NK-92 treated with Interleukin-12 subunit alpha and Interleukin-12 subunit beta, amount 100 ng/mL, for 24 hours (cell line): Measurements from ENCODE around the gene PROKR2.

Experiments
- DNase-seq: peaks from one replicate; lab custom pipeline; 2025; lab: John Stamatoyannopoulos, UW

Gene PROKR2

DNA sequence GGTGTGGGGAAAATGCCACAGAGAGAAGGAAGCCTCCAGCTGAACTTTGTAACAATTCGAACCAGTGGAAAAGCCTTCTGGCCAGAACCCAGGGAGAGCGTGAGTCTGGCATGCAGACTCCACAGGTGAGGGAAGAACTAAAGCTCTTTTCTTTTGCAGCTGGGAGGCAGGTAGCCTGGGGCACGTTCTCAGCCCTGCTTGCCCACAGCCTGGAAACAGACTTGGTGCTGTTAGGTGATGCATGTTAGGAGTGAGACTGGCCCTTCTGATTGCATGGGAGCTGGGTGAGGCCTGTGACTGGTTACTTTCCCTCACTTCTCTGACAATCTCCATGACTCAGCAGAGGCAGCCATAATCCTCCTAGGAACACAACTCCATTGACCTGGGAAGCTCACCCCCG lies 34.2 kb downstream of the PROKR2 start:
- no peak for DNase-seq

GRCh38 chr20:5279661-5280060 lies 37.1 kb downstream of the PROKR2 start:
- no peak for DNase-seq

DNA sequence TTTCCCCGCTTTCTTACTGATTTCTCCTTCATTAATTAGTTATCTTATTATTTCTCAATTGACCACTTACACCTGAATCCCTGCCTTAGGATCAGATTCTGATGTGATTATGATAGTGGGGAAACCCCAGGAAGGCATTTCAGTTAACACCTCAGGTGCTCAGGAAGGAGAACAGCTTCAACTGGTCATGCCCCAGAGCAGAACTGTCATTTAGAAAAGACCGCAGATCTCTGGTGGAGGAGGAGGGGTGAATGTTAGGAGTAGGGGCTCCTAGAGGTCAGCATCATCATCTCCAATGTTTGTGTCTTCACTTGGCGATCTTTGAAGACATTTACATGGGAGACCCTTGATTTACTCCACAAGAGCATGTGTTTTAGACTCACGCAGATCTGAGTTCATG lies 44.5 kb downstream of the PROKR2 start:
- no peak for DNase-seq

DNA sequence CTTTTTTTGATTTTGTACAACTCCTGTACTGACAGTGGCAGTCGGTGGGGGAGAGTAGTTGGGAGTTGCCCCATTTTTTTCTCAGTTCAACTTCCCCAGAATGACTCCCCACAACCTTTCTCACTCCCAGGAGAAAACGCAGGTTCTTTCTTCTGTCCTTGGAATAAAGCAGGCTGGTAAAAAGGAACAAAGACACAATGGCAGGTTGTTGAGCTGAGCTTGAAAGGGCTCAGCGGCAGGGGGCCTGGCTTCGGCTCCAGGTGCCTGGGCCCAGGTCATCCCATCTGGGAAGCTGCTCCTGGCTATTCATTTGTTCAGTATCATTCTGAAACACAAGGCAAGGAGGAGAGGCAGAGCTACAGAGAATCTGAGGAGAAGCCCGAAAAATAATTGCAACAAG lies 46.2 kb downstream of the PROKR2 start:
- no peak for DNase-seq

GRCh38 chr20:5268449-5268848 lies 48.3 kb downstream of the PROKR2 start:
- no peak for DNase-seq

DNA sequence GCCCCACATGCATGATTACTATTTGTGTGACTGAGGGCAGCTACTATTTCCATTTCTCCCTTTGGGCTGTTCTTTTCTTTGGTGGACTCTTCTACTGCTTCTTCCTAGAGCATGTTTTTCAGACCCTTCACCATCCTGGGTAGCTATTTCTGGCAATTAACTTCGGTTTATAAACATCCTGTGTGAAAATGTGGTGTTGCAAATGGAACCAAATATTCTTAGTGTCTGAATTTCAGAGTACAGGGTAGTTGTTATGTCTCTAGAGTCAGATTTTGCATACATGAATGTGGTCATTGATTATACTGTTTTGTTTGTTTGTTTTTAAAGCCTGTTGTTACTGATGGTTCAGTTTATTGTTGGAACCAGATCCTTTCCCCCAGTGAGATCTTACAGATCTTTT lies 49.7 kb downstream of the PROKR2 start:
- no peak for DNase-seq
